Stimulated activated CD8-positive, alpha-beta memory T cell treated with anti-CD3 and anti-CD28 coated beads, Interleukin-12 subunit alpha, Interleukin-12 subunit beta, amount 100 ng/mL, for 24 hours (primary cell): ENCODE data around the gene CDC34.

Experiments
- DNase-seq: peaks from one replicate; pipeline ENCODE4 v3.0.0-alpha.2; 2020; ENCODE audit errors: extremely low read depth

The CDC34 gene

GRCh38 chr19:542173-542866, 10.8 kb downstream of the CDC34 start:
- no peak for DNase-seq

GRCh38 chr19:543910-544608, 12.5 kb downstream of the CDC34 start, which contains the start of gene GZMM:
GZMM (plus strand) TSS chr19:544053; CDS start chr19:544072, 19 bp downstream.
- peak; percentile 47 for DNase-seq

- DNase-seq, result no peak
These were observed 15.6 kb downstream of the CDC34 start for GRCh38 chr19:547117-547516.

GRCh38 chr19:547836-548720, 16.5 kb downstream of the CDC34 start:
- DNase-seq, result no peak

- DNase-seq, result no peak
These were observed 17.6 kb downstream of the CDC34 start for GRCh38 chr19:548886-549830.

GRCh38 chr19:554817-555216, 23.3 kb downstream of the CDC34 start:
- no peak for DNase-seq

- DNase-seq, result no peak
These were observed 23.9 kb downstream of the CDC34 start for GRCh38 chr19:555474-555808.

- no peak for DNase-seq
These were observed 25.2 kb downstream of the CDC34 start for GRCh38 chr19:556611-557382.

- no peak for DNase-seq
These were observed 27.3 kb downstream of the CDC34 start for GRCh38 chr19:558770-559439.

GRCh38 chr19:560121-560520, 28.6 kb downstream of the CDC34 start:
- DNase-seq, result no peak

GRCh38 chr19:566403-566802, 34.8 kb downstream of the CDC34 start:
- DNase-seq, result no peak

GRCh38 chr19:566844-567243, 35.3 kb downstream of the CDC34 start:
- no peak for DNase-seq

- DNase-seq, result no peak
These were observed 35.8 kb downstream of the CDC34 start for GRCh38 chr19:567296-567900.

GRCh38 chr19:570251-570686, 38.7 kb downstream of the CDC34 start:
- no peak for DNase-seq

- DNase-seq, result peak; percentile 20
These were observed 39.5 kb downstream of the CDC34 start for GRCh38 chr19:570937-571565.

GRCh38 chr19:571566-571974, 40.0 kb downstream of the CDC34 start:
- no peak for DNase-seq

- DNase-seq, result peak; percentile 99
These were observed 40.7 kb downstream of the CDC34 start, which contains the start of gene BSG for GRCh38 chr19:572140-572742. BSG (plus strand) TSS chr19:572596; CDS start chr19:572635, 39 bp downstream.

- no peak for DNase-seq
These were observed 41.4 kb downstream of the CDC34 start for GRCh38 chr19:572743-573518.
